Upper lobe of left lung (tissue), 4 donors: Measurements from ENCODE around the gene TLE2.

Experiments used
- CTCF ChIP-seq, 6 experiments: fragments of 450-650 bp in 4 of 6; fragments of 200-600 bp in 2 of 6; sonication (generic) in 2 of 6; IDR thresholded peaks; one replicate each; pipeline ENCODE4 v1.5.1; 2016 to 2019; ENCODE audit warnings: antibody characterized with exemption in 6 of 6
- EP300 ChIP-seq, 4 donors: sonication (generic); formaldehyde crosslinking; IDR thresholded peaks; one replicate each; pipeline ENCODE4 v1.5.1; 2017; ENCODE audit warnings: antibody characterized with exemption in 4 of 4, control low read depth in 2 of 4

- TF ChIP-seq CTCF (IDR thresholded peaks at IDR 0.05) (no peak), EP300 (IDR thresholded peaks at IDR 0.05) (no peak)
Measured at GRCh38 chr19:3034656-3035541, 5.8 kb upstream of the TLE2 start.
